Measurements from ENCODE around the gene SGMS2. TPM values are rescaled to one million over a fixed set of nuclear protein-coding genes. Genes with fewer than 3 reads are reported as not detected.
A peak's percentile ranks its signal among the peaks of the same experiment; 100 is the strongest.

The SGMS2 gene
- total RNA-seq, 1 donor from 2014 or later = 7.5 TPM

DNA sequence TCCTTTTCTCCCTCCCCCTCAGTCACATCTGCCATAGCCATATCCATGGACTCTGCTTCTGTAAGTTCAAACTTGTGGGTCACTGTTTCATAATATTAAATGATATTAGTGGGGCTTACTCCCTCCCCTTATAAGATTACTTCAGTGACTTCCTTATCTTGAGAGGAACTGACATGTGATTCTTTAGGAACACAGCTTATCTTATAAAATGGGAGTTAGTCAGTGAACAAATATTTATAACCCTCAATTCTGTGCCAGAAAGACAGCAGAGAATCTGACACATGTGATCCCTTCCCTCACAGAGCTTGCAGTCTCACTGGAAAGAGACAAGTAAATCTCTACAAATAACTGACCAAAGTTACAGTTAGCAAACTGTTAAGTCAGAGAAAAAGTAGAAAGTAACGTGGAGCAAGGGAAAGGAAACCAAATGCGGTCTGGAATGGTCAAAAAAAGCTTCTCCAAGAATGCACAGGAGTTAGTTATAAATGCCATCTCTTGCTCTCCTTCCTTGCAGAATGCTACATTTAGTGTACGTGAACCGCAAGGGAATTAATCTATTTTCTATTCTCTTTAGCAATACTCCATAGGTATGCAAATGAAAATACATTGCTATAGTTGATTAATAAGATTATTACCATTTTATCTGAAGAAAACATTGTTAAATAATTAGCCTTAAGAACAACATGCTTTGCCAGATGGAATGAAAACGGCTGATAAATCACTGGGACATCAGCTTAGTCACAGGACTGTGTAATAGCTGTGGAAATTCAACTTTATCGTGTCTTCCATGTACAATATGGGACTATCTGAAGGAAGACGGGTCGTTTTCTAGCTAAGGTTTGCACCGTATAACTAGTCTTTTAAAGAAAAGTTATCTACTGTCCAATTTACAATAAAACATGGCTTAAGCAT lies 29.0 kb downstream of the SGMS2 start:
- no peak overlapping the region for H3K4me3 Mint-ChIP-seq

DNA sequence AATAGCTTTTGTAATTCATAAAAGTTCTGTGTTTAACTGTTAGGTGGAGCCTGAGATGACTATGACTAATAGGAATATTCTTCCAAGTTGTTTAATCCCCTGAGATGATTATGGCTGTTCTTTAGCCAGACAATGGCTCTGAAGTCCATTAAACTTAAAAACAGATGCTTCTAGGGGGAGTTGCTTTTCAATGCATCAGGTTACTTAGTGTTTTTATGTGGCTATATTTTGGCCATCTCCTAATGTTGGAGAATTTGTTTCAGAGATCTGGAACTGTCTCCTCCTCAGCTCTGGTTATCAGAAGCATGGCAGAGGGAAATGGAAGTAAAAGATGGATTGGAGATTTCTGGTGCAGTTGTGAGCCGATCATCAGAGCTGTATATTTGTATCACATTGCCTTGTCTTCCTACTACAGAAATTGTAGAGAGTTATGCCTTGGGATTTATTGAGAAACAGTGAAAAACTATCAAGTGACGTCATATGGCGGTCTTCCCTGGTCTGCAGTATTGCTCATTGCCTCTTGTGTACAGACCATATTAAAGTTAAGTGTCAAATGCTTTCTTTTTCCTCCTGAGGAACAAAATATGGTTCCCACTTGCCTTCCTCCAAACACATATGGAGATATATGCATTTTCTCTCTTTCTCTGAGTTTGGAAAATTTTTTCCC lies 29.8 kb downstream of the SGMS2 start:
- TF ChIP-seq, protein P1, sequence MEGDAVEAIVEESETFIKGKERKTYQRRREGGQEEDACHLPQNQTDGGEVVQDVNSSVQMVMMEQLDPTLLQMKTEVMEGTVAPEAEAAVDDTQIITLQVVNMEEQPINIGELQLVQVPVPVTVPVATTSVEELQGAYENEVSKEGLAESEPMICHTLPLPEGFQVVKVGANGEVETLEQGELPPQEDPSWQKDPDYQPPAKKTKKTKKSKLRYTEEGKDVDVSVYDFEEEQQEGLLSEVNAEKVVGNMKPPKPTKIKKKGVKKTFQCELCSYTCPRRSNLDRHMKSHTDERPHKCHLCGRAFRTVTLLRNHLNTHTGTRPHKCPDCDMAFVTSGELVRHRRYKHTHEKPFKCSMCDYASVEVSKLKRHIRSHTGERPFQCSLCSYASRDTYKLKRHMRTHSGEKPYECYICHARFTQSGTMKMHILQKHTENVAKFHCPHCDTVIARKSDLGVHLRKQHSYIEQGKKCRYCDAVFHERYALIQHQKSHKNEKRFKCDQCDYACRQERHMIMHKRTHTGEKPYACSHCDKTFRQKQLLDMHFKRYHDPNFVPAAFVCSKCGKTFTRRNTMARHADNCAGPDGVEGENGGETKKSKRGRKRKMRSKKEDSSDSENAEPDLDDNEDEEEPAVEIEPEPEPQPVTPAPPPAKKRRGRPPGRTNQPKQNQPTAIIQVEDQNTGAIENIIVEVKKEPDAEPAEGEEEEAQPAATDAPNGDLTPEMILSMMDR (IDR thresholded peaks at IDR 0.05; ENCODE audit: unreplicated experiment) = no peak
- Mint-ChIP-seq H3K9me3 (peaks cover 4% of the 10 kb centered on the region), H3K4me1 (peaks cover 11% of the 10 kb centered on the region), H3K36me3 (no peaks in the 10 kb centered on the region), H3K27me3 (ENCODE audit: low read depth) (no peaks in the 10 kb centered on the region), H3K27ac (peak overlapping the region; percentile 84), H3K4me3 (no peak overlapping the region)
- DNase-seq (ENCODE audit: low spot score in 2 of 2, unreplicated experiment in 2 of 2) = no peak

More for the DNA sequence above, 29.0 kb downstream of the SGMS2 start:
- no peak for DNase-seq (ENCODE audit: low spot score in 2 of 2, unreplicated experiment in 2 of 2)
- TF ChIP-seq, protein P1 (IDR thresholded peaks at IDR 0.05; ENCODE audit: unreplicated experiment) = no peak
- H3K4me1 Mint-ChIP-seq = peaks cover 11% of the 10 kb centered on the region
- H3K36me3 Mint-ChIP-seq = no peaks in the 10 kb centered on the region
- peak overlapping the region; percentile 84 for H3K27ac Mint-ChIP-seq
- H3K9me3 Mint-ChIP-seq = peaks cover 4% of the 10 kb centered on the region
- H3K27me3 Mint-ChIP-seq (ENCODE audit: low read depth) = no peaks in the 10 kb centered on the region

DNA sequence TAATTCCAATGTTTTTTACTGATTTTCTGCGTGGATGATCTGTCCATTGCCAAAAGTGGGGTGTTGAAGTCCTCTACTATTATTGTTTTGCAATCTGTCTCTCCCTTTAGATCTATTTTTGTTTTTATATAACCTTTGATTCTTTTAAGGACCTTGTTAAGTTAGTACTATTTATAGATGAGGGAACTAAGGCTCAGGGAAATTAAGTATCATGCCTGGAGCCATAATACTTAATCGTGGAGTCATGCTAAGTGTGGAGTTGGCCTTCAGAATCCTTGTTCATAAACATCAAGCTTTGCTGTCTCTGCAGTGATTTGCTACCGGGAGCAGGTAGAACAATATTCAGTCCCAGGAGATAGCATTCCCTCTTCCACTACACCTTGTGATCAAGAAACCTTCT lies 31.0 kb downstream of the SGMS2 start:
- H3K27me3 Mint-ChIP-seq (ENCODE audit: low read depth) = no peaks in the 10 kb centered on the region
- DNase-seq (ENCODE audit: low spot score in 2 of 2, unreplicated experiment in 2 of 2) = no peak
- no peak overlapping the region for H3K4me3 Mint-ChIP-seq
- no peaks in the 10 kb centered on the region for H3K9me3 Mint-ChIP-seq
- H3K27ac Mint-ChIP-seq = no peak overlapping the region
- H3K36me3 Mint-ChIP-seq = no peaks in the 10 kb centered on the region
- H3K4me1 Mint-ChIP-seq = peaks cover 11% of the 10 kb centered on the region
- TF ChIP-seq, protein P1 (IDR thresholded peaks at IDR 0.05; ENCODE audit: unreplicated experiment) = no peak

DNA sequence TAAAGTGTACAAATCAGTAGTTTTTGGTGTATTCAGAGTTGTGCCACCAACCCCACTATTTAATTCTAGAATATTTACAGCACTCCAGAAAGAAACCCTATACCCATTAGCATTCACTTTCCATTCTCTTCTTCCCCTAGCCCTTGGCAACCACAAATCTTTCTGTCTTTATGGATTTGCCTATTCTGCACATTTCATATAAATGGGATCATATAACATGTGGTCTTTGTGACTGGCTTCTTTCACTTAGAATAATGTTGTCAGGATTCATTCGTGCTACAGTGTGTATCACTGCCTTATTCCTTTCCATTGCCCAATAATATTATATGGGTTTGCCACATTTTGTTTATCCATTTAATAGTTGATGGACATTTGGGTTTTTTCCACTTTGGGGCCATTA lies 32.2 kb downstream of the SGMS2 start:
- Mint-ChIP-seq H3K4me1 (peaks cover 11% of the 10 kb centered on the region), H3K27me3 (ENCODE audit: low read depth) (no peaks in the 10 kb centered on the region), H3K36me3 (no peaks in the 10 kb centered on the region), H3K9me3 (no peaks in the 10 kb centered on the region), H3K4me3 (no peak overlapping the region), H3K27ac (no peak overlapping the region)
- TF ChIP-seq, protein P1 (IDR thresholded peaks at IDR 0.05; ENCODE audit: unreplicated experiment) = no peak
- no peak for DNase-seq (ENCODE audit: low spot score in 2 of 2, unreplicated experiment in 2 of 2)

DNA sequence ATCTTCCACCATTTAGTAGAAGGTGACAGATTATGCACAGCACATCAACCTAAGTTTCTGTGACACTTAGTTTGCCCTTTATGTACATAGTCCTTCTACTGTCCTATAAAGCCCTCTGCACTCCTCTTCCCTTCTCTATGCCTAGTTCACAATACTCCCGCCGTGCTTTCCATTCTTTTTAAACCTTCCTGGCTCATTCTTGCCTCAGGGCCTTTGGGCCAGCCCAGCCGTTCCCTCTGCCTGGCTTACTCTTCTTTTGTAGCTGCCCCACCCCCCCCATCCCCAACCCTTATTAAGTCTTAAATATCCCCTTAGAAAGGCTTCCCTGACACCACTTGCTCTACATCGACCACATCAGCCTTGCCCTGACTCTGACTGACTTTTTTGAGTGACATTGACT lies 33.0 kb downstream of the SGMS2 start:
- no peaks in the 10 kb centered on the region for H3K27me3 Mint-ChIP-seq (ENCODE audit: low read depth)
- DNase-seq (ENCODE audit: low spot score in 2 of 2, unreplicated experiment in 2 of 2) = no peak
- no peak overlapping the region for H3K4me3 Mint-ChIP-seq

More for the DNA sequence above, 33.0 kb downstream of the SGMS2 start:
- no peaks in the 10 kb centered on the region for H3K9me3 Mint-ChIP-seq
- no peaks in the 10 kb centered on the region for H3K36me3 Mint-ChIP-seq
- no peak overlapping the region for H3K27ac Mint-ChIP-seq
- TF ChIP-seq, protein P1 (IDR thresholded peaks at IDR 0.05; ENCODE audit: unreplicated experiment) = no peak
- H3K4me1 Mint-ChIP-seq = peaks cover 11% of the 10 kb centered on the region
